Measurements from ENCODE around the gene ZMYND15.

ZMYND15 gene

DNA sequence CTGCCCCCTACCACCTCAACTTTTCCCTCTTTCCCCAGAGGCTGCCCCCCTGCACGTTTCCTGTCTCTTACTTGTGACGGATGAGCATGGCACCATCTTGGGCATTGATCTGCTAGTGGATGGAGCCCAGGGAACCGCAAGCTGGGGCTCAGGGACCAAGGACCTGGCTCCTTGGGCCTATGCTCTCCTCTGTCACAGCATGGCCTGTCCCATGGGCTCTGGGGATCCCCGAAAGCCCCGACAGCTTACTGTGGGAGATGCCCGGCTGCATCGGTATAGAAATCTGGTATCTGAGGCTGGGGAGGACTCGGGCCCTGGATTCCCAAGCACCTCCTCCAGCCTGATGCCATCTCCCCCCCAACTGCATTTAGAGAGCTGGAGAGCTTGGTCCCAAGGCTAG is 1.9 kb downstream of the ZMYND15 start:
- Histone ChIP-seq H3K4me1 (ENCODE audit: control insufficient read depth, low read length) (peaks cover 22% of the 10 kb centered on the region), H3K4me3 (ENCODE audit: low read length) (no peak overlapping the region), H3K9me2 (replicated peaks; ENCODE audit: control insufficient read depth, low read length) (no peaks in the 10 kb centered on the region), H3K4me2 (ENCODE audit: low read length) (no peak overlapping the region), H3K36me3 (ENCODE audit: control insufficient read depth, low read length) (no peaks in the 10 kb centered on the region), H4K20me1 (ENCODE audit: control insufficient read depth, insufficient read depth, low read depth, low read length) (no peaks in the 10 kb centered on the region; the same call in 1 of the 2 replicates), H3K27me3 (ENCODE audit: control insufficient read depth, low read length) (peaks cover 35% of the 10 kb centered on the region), H3K27ac (ENCODE audit: low read depth, low read length) (no peak overlapping the region), H3F3A (ENCODE audit: control insufficient read depth, insufficient read depth) (0 out of 2 replicates have a peak, but pooled peaks cover 2% of the 10 kb centered on the region), H3K9me3 (ENCODE audit: control insufficient read depth, insufficient read depth, low read length) (no peaks in the 10 kb centered on the region), H3K79me2 (ENCODE audit: control insufficient read depth, low read length) (no peaks in the 10 kb centered on the region)
- no peak for TF ChIP-seq CTCF (IDR thresholded peaks at IDR 0.05; ENCODE audit: low read depth, low read length, poor library complexity, severe bottlenecking)
- no peak for TF ChIP-seq EZH2phosphoT487 (IDR thresholded peaks at IDR 0.05; ENCODE audit: borderline replicate concordance, low read length)

GRCh38 chr17:4742133-4742532 is 2.5 kb downstream of the ZMYND15 start:
- H3F3A ChIP-seq (ENCODE audit: control insufficient read depth, insufficient read depth) = 0 out of 2 replicates have a peak, but pooled peaks cover 2% of the 10 kb centered on the region
- no peaks in the 10 kb centered on the region for H3K36me3 ChIP-seq (ENCODE audit: control insufficient read depth, low read length)
- no peak overlapping the region for H3K4me3 ChIP-seq (ENCODE audit: low read length)
- H3K4me1 ChIP-seq (ENCODE audit: control insufficient read depth, low read length) = peaks cover 22% of the 10 kb centered on the region
- no peaks in the 10 kb centered on the region for H3K9me2 ChIP-seq (replicated peaks; ENCODE audit: control insufficient read depth, low read length)
- TF ChIP-seq EZH2phosphoT487 (IDR thresholded peaks at IDR 0.05; ENCODE audit: borderline replicate concordance, low read length) = no peak
- TF ChIP-seq CTCF (IDR thresholded peaks at IDR 0.05; ENCODE audit: low read depth, low read length, poor library complexity, severe bottlenecking) = no peak
- no peaks in the 10 kb centered on the region; the same call in 1 of the 2 replicates for H4K20me1 ChIP-seq (ENCODE audit: control insufficient read depth, insufficient read depth, low read depth, low read length)
- H3K27me3 ChIP-seq (ENCODE audit: control insufficient read depth, low read length) = peaks cover 35% of the 10 kb centered on the region
- H3K79me2 ChIP-seq (ENCODE audit: control insufficient read depth, low read length) = no peaks in the 10 kb centered on the region
- H3K27ac ChIP-seq (ENCODE audit: low read depth, low read length) = no peak overlapping the region
- H3K4me2 ChIP-seq (ENCODE audit: low read length) = no peak overlapping the region
- no peaks in the 10 kb centered on the region for H3K9me3 ChIP-seq (ENCODE audit: control insufficient read depth, insufficient read depth, low read length)

DNA sequence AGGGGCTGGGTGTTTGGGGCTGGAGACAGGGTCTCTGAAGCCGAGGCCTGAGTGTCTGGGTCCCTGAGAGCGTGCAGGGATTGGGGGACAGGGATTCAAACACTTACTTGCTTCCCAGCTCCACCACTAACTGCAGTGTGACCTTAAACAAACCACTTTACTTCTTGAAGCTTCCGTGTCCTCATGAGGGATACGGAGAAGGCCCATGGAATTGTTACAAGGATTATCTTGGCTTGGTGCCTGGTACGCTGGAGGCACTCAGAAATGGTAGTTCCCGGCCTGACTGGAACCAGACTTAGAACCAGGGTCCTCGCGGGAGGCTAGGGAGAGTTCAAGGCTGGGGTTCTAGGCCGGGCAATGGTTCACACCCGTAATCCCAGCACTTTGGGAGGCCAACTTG is 3.0 kb downstream of the ZMYND15 start:
- Histone ChIP-seq H3K36me3 (ENCODE audit: control insufficient read depth, low read length) (no peaks in the 10 kb centered on the region), H3K4me2 (ENCODE audit: low read length) (no peak overlapping the region), H3K79me2 (ENCODE audit: control insufficient read depth, low read length) (no peaks in the 10 kb centered on the region), H4K20me1 (ENCODE audit: control insufficient read depth, insufficient read depth, low read depth, low read length) (no peaks in the 10 kb centered on the region; the same call in 1 of the 2 replicates), H3K9me2 (replicated peaks; ENCODE audit: control insufficient read depth, low read length) (no peaks in the 10 kb centered on the region), H3F3A (ENCODE audit: control insufficient read depth, insufficient read depth) (0 out of 2 replicates have a peak, but pooled peaks cover 2% of the 10 kb centered on the region), H3K9me3 (ENCODE audit: control insufficient read depth, insufficient read depth, low read length) (no peaks in the 10 kb centered on the region), H3K27me3 (ENCODE audit: control insufficient read depth, low read length) (peaks cover 35% of the 10 kb centered on the region), H3K4me1 (ENCODE audit: control insufficient read depth, low read length) (peaks cover 22% of the 10 kb centered on the region), H3K27ac (ENCODE audit: low read depth, low read length) (no peak overlapping the region), H3K4me3 (ENCODE audit: low read length) (no peak overlapping the region)
- TF ChIP-seq EZH2phosphoT487 (IDR thresholded peaks at IDR 0.05; ENCODE audit: borderline replicate concordance, low read length) (no peak), CTCF (IDR thresholded peaks at IDR 0.05; ENCODE audit: low read depth, low read length, poor library complexity, severe bottlenecking) (no peak)

Data from DOHH2 (cell line).